ENCODE data around the gene RBM10.

The RBM10 gene

DNA sequence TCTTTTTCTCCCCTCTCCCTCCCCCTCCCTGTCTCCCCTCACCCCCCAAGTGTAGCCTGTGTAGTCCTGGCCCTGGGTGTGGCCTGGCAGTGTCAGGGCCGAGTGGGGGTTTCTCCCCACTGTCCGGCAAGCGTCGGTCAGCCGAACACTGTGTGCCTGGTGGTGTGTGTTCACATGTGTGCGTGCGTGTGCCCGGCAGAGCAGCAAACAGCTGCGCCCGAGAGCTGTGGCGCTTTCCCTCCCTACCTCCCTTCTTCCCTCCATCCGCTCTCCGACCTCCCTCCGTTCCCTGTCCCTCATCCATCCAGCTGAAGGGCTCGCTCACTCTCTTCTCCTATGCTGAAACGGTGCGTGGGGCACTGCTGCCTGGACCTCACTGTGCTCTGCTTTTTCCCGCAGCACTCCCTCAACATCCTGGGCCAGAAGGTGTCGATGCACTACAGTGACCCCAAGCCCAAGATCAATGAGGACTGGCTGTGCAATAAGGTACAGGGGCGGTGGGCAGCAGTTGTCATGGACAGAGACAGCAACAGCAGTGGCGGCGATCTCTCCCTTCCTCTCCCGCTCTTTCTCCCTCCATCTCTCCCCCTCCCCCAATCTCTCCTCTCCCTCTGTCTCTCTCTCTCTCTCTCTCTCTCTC is 31.2 kb downstream of the RBM10 start:
- no peak for DNase-seq

DNA sequence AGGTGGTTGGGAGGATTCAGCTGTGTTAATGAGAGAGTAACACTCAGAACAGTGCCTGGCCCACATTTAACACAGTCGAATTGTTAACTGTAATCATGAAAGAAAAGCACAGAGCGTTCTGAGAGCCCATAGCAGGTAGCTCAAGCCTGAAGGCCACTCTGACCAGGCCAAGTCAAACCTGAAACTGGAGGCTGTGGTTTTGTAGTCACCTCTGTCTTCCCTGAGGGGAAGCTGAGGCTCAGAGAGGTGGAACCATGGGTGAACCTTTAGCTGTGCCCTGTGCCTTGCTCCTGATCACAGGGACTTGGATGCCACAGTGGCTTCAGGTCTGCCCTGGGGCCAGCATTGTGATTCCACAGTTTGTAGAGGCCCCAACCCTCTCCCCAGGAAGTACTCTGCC is 32.1 kb downstream of the RBM10 start:
- no peak for DNase-seq

DNA sequence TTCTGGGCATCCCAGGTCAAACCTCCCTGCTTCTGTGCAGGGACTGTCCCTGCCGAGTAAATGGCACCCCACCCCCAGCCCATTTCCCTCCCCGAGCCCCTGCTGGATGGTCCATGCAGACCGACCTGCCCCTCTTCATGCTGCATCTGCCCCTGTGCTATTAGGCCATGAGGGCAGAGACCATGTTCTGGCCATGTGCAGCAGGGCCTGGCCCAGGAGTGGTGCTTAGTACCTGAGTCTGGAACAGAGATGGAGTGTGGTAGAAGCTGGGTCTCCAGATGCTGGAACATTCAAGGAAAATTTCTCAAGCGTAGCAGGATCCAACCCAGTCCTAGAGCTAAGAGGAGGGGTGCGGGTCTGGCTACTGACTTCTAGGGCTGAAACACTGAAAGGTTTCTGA is 33.3 kb downstream of the RBM10 start:
- DNase-seq, result no peak

DNA sequence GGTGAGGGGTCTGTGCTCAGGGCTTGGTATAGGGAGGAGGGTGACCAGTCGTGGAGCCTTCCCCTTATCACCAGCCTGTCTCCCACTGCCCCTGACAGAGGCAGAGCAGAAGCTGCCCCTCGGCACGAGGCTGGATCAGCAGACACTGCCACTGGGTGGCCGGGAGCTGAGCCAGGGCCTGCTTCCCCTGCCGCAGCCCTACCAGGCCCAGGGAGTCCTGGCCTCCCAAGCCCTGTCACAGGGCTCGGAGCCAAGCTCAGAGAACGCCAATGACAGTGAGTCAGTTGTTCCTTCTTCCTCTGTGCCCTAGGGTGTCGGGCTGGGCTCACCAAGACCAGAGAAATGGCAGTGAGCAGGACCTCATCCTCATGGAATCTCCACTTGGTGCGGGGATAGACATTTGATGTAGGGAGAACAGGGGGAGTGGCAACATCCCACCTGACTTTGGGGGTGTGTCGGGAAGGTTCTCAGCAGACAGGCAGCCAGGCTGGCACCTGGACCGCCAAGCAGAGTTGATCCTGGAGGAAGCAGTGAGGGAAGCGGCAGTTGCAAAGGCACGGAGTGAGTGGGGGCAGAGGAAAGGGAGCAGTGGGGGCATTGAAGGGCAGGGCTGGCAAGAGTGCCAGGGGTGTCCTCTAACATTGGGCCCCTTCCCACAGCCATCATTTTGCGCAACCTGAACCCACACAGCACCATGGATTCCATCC is 34.4 kb downstream of the RBM10 start:
- no peak for DNase-seq

DNA sequence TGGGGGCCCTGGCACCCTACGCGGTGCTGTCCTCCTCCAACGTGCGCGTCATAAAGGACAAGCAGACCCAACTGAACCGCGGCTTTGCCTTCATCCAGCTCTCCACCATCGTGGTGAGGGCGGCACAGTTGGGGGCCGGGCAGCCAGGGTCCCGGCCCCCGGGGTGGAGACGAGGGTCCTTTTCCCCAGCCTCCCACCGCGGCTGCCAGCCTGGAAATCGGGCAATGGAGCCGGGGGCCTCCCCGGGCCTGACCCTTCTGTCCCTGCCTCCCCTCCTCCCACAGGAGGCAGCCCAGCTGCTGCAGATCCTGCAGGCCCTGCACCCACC is 34.9 kb downstream of the RBM10 start:
- no peak for DNase-seq

DNA sequence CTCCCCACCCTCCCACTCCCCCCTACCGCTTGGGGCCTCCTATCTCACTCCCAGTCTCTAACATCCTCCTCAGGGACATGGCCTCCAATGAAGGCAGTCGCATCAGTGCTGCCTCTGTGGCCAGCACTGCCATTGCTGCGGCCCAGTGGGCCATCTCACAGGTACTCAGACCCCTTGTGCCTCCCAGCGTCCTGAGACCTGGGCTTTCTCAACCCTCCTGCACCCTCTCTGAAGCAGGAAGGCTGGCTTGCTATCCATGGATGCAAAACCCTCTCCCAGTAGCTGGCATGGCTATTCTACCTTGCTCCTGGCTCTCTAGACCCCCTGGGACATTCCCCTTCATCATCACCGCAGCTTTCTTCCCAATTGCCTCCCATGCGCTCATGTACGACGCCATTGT is 35.3 kb downstream of the RBM10 start:
- DNase-seq, result no peak

DNA sequence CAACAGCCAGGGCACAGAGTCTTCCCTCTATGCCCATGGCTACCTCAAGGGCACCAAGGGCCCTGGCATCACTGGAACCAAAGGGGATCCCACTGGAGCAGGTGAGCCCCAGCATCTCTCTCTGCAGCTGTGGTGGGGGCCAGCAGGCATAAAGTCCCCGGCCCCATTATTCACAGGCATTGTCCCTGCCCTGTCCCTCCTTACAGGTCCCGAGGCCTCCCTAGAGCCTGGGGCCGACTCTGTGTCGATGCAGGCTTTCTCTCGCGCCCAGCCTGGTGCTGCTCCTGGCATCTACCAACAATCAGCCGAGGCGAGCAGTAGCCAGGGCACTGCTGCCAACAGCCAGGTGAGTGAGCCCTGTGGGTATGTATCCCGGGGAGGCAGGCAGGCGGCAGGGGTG is 36.3 kb downstream of the RBM10 start:
- DNase-seq, result no peak

DNA sequence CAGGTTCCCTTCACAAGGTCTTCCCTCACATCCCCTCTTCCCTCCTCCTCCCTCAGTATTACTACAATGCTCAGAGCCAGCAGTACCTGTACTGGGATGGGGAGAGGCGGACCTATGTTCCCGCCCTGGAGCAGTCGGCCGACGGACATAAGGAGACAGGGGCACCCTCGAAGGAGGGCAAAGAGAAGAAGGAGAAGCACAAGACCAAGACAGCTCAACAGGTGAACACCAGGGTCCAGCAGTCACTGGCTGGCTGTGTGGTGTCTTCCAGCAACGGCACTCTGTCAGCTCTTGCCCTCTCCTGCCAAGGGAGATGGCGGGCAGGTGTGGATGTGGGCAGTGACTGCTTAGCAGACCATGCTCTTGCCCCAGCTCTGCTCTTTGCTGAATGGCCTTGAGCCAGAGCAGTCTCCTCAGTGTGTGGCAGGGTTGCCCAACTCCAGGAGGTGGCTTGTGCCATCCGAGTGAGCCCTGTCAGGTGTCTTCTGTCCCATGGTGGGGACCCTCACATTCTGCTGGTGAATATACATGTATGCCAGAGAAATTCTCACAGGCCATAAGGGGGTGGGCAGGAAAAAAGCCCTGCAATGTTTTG is 37.2 kb downstream of the RBM10 start:
- DNase-seq, result no peak

DNA sequence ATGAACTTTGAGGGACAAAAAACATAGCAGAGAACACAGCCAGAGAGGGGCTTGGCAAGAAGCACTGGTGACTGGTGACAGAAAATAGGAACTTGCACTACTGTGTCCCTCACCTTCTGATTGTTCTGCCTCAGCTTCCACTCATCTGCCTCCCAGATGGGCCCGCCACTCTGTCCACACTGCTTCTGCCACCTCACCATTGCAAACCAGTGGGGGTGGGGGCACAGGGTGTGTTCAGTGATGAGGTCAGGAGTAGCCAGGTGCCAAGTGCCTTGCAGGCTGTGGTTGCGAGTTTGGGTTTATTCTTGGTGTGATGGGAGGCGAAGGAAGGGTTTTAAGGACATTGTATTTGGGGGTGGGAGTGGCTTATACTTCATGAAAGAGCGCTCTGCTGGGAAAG is 39.5 kb downstream of the RBM10 start:
- no peak for DNase-seq

DNA sequence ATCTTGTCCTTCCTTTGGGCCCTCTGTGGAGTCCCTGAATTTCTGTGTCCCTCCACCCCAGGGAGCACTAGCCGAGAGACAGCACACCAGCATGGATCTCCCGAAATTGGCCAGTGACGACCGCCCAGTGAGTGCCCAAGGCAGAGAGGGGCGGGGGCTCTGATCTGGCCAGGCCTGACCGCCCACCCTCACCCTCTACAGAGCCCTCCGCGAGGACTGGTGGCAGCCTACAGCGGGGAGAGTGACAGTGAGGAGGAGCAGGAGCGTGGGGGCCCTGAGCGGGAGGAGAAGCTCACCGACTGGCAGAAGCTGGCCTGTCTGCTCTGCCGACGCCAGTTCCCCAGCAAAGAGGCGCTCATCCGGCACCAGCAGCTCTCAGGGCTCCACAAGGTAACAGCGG is 40.2 kb downstream of the RBM10 start:
- no peak for DNase-seq

DNA sequence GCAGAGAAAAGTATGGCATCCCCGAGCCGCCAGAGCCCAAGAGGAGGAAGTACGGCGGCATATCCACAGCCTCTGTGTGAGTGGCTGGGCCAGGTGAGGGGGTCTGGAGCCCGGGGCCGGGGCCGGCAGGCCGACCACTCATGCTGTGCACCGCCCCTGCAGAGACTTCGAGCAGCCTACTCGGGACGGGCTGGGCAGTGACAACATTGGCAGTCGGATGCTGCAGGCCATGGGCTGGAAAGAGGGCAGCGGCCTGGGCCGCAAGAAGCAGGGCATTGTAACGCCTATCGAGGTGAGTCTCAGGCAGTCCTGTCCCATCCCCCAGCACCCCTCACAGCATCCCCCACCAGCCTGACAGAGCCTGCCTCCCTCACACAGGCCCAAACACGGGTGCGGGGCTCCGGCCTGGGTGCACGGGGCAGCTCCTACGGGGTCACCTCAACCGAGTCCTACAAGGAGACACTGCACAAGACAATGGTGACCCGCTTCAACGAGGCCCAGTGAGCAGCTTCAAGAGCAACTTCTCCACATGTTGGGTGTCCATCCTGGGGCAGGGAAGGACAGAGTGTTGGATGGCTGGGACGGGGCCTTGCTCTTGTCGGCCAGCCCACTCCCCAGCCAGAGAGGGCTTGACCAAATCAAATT is 41.2 kb downstream of the RBM10 start:
- no peak for DNase-seq

DNA sequence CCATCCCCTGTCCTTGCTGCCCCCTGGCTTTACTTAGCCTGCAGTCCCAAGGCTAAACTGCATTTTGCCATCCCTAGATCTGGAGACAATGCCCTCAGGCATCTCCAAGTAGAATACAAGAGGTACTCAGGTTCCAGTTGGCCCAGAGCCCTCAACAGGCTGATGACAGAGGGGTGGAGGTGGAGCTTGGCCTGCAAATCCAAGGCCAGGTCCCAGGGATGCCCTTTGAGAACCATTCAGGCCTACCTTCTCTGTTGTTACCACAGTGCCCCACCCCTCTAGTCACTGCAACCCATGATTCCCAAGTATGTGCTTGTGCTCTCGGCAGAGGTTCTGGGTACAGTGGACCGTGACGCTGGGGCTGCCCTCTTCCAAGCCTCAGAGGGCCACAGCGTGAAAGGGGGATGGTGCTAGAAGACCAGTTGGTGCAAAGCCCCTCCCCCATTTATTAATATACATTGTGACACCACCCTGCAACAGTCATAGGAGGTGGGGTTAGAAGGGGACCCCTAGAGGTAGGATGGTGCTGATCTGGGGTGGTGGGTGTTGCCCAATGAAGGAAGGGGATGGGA is 42.2 kb downstream of the RBM10 start:
- no peak for DNase-seq

DNA sequence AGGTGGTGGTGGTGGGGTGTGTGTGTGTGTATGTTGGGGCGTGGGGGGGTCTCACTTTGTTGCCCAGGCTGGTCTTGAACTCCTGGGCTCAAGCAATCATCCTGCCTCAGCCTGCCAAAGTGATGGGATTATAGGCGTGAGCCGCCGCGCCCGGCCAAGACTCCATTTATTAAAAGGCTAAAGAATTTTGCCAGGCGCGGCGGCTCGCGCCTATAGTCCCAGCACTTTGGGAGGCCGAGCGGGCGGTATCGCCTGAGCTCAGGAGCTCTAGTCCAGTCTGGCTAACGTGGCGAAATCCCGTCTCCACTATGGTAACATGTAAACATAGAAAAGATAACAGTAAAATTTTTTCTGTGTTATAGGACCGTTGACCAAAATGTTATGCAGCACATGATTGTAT is 44.9 kb downstream of the RBM10 start:
- no peak for DNase-seq

DNA sequence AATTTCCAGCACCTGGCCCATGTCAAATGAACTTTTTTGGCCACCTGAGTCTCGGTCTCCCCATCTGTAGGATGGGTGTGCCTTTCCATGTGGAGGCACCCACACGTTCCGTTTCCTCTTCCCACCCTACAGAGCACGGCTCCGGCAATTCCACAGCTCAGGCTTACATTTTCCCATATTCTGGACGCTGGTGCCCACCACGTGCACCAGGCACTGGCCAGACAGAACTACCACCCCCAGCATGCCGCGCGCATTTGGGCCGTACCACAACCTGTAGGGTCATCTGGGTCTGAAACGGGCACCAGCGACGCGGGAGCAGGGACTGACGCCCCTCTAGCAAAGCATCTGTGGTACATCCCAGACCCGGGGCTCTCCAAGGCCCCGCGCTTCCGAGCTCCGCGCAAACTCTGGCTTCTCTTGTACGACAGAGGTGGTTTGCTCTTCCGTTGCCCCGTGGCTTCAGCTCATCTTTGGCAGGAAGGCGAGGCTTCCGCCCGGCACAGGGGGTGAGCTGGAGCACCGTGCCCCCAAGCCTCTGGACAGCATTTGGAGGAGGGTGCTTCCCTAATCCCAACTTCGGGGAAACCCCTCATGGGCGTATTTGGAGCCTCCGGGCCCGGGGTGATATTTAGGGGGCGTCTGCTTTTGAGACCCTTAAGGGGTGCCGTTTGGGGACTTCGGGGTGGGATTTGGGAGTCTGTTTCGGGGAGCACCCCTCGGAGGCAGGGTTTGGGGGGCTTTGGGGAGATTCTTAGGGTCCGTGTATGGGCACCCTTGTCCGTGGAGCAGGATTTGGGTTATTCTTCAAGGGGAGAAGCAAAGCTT is 45.6 kb downstream of the RBM10 start:
- peak; percentile 96 for DNase-seq

DNA sequence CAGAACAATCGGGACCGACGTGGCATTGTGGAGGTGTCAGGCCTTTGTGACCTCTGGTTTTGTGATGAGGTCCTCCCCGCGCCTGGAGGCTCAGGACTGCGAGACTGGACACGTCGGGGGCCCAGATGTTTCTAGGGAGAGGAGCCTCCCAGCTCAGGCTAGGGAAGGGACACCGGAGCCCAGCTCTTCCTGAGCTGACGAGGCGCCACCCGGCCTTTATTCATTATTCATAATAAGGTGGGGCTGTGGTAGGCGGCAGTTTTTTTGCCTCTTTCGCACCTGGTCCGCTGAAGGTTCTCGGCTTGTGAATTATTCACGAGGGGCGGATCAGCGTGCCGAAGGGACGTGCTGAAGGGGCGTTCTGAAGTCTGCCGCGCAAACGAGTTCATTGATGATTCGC is 46.3 kb downstream of the RBM10 start:
- peak; percentile 49 for DNase-seq

DNA sequence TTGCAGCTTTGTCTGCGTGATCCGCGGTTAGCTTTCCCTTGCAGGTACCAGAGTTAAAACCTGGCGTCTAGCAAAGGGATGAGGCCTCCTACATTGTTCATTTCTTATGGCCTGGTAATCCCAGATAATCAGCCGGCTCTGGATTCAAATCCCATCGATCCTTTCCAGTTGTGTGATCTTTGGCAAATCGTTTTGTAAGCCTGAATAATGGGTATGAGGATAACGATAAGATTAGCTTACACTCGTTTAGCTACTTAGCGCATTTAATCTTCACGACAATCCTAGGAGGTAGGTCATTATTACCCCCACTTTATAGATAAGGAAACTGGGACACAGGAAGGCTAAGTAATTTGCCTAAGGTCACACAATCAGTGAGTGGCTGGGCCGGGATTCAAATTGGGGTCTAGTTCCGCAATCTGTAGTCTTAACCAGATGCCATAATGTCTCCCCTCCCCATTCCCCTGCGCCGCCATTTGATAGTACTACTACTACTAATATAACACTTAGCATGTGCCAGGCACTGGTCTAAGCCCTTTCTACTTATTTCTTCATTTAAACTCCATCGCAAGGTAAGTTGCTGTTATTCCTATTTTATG is 46.9 kb downstream of the RBM10 start:
- DNase-seq, result no peak

DNA sequence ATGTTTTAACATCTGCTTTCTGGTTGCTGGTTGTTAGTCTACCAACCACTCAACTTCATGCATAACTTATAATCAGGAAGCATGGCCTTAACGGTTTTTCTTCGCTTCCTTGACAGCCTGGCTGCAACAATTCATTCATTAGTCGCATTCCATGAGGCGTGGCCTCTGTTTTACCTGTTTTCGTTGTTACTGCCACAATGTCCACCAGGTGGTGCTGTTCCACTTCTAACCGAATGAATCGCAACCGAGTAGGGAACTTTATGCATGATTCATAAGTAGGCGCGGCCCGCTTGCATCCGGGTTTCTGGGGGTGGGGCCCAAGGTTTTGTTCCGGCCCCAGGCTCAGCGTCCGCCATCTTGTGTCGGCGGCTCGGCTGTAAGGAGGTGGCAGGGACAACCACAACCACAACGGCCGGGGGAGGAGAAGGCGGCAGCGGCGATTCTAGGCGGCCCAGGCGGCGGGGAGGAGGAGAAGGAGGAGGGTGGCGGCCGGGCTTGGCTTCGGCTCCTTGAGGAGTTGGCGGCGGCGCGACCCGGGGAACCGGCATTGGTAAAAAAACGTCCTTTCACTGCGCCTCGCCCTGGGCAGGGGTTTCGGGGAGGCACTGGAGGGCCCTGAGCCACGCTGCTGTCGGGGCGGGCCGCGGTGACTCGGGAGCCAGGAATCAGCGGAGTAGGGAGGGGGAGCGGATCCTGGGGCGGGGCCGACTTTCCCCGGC is 48.6 kb downstream of the RBM10 start, which contains the start of gene UBA1:
Gene UBA1, plus strand, starts transcription at position 355 of the 719 bp plus-strand sequence. CDS start 4,974 bp downstream, outside the sequence.
- peak; percentile 97 for DNase-seq

DNA sequence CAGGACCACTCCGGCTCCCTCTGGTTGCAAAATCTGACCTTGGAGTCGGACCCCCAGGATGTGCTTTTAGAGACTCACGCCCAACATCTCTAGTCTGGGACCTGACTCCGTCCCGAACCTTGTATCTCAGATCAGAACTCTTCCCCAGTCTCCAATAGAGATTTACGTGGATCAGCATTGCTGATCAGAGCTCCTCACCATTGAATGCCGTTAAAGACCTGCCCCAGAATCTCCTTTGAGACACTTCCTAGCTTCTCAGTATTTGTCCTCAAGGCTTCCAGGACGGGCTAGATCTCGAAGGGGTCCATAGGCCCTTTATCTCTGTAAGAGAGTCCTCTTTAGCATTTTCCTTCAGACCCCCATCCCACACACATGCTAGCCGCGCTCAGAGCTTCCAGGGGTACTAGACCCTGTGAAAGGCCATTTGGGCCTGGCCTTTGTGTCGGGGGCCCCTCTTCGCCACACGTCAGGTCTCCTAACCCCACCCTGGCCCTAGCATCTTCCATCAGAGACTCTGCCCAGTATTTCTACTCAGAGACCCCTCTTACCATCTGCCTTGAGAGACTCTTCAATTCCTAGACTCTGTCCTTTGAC is 49.3 kb downstream of the RBM10 start:
- no peak for DNase-seq

DNA sequence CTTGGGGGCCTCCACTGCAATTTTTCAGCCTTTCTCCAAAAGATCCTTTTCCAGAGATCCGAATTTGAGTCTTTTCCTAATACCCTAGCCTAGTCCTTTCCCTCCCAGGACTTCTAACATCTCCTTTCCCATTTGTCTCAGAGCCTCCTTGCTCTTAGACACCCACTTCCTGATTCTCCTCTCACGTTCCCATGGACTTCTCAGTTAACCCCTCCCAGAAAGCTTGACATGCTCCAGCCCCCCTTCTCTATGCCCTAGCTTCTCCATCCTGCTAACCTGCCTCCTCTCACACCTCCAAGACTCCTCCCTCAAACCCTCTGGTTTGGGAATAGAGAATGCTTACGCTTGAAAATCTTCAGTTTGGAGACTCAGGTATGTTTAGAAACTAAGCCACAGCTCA is 51.1 kb downstream of the RBM10 start:
- no peak for DNase-seq

DNA sequence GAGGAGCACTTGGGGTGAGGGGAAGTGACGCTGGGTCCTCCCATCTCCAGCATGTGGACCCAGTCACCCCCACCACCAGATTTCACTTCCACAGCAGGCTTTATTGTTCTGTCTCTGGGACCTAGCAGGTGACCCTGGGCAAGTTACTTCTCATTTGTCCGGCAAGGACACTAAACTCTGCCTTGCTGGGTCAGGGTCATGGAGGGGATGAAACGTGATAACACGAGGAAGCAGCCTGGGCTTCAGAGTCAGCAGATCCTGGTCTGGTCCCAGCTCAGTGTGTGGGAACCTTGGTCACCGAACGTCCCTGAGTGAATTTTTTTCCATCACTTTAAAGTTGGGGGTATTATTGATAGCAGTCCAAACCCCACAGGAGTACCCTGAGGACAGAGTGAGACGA is 52.5 kb downstream of the RBM10 start:
- no peak for DNase-seq

DNA sequence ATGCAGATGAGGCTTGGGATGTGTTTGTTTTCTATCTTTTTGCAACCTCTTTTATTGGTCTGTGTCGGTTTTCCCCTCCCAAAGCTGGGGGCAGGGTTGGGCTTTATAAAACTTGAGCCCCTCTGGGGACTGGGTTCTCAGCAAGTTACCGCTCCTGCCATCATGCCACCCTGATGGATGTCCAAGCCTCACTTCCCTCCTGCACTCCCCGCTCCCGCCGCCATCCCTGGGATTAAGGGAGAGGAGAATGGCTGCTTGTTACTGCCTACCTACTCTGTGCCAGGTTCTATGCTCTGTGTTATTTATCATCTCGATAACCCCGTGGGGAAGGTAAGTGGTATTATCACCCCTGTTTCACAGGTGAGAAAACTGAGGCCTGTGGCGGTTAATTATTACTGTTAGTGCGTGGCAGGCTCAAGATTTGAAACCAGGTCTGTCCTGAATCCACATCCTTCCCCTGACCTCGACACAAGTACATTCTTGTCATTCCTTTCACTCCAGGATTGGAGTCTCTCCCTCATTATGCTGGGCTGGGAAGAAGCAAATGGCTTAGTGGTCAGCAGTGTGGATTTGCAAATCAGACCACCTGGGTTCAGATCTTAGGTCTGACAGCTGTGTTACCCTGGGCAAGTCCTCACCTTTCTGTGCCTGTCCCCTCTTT is 53.1 kb downstream of the RBM10 start:
- no peak for DNase-seq

All from hematopoietic multipotent progenitor cell treated with erythropoietin and hydrocortisone succinate and interleukin-3 and kit ligand, for 4 days (in vitro differentiated cells).